Skeletal muscle cell (primary cell): ENCODE measurements around the gene CEP112.
A peak's percentile ranks its signal among the peaks of the same experiment; 100 is the strongest.

Experiments
- DNase-seq: peaks from one replicate; pipeline ENCODE4 v3.0.0-alpha.2; 2010; ENCODE audit warnings: low read depth
- H3K4me3 ChIP-seq: 2 replicates; pipeline ENCODE4 v1.5.1; 2011; ENCODE audit warnings: low read depth, mild to moderate bottlenecking, control low read depth, low read length, moderate library complexity

The CEP112 gene

DNA sequence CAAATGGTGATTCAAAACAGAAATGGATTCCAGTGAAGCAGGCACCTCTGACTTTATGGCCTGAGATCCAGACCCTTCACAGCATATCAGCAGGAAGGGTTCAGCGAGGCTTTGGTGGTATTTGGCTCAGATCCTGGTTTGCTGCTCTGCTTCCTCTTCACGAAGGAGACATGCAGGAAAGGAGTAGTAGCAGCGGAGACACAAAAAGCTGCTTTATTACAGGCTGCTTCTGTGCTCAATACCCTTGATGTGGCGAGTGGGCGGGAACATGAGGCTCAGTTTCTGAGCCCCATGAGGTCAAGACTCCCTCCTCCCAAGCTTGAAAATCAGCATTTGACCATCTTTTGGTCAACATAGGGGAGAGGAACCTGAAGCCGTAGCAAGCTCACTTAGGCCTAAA is 417.1 kb downstream of the CEP112 start:
- no peak overlapping the region for H3K4me3 ChIP-seq
- no peak for DNase-seq

- DNase-seq, result no peak
- no peak overlapping the region for H3K4me3 ChIP-seq
Observed at GRCh38 chr17:65772989-65773388, 418.9 kb downstream of the CEP112 start.

GRCh38 chr17:65771704-65772103 is 420.2 kb downstream of the CEP112 start:
- DNase-seq, result no peak
- no peak overlapping the region for H3K4me3 ChIP-seq

DNA sequence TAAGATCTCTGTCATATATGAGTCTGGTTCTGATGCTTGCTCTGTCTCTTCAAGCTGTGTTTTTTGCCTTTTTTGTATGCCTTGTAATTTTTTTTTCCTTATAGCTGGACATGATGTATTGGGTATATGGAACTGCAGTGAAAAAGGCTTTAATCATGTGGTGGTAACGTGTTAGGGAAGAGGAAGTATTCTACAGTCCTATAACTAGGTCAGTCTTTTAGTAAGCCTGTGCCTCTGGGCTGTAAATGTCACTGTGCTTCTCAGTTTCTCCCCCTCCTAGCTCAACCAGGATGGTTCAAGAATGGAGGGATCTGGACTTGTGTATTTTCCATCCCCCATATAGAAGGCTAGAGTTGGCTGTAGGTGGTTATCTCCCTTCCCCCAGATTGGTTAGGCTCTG is 428.1 kb downstream of the CEP112 start:
- no peak for DNase-seq
- H3K4me3 ChIP-seq, result no peak overlapping the region

DNA sequence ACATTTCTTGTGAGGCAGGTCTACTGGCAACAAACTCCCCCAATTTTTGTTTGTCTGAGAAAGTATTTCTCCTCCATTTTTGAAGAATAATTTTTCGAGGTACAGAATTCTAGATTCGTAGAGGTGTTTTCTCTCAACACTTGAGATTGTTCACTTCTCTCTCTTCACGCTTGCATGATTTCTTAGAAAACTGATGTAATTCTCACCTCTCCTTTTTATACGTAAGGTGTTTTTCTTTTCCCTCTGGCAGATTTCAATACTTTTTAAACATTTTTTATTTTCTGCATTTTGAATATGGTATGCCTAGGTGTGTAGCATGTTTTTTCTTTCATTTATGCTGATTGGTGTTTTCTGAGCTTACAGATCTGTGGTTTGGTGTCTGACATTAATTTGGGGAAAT is 429.0 kb downstream of the CEP112 start:
- DNase-seq, result no peak
- H3K4me3 ChIP-seq, result no peak overlapping the region

- no peak for DNase-seq
- H3K4me3 ChIP-seq, result no peak overlapping the region
Observed at GRCh38 chr17:65759532-65759931, 432.4 kb downstream of the CEP112 start.

DNA sequence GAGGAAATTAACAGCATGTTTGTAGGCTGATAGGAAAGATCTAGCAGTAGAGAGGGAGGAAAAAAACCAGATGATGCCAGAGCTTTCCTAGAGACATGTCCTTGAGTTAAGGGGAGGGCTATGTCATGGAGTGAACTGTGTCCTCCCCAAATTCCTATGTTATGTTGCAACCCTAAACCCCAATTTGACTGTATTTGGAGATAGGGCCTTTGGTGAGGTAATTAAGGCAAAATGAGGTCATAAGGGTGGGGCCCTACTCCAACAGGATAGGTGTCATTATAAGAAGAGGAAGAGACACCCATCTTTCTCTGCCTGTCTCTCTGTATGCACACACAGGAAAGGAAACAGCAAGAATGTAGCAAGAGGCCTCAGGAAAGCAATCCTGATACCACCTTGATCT is 435.2 kb downstream of the CEP112 start:
- no peak for DNase-seq
- no peak overlapping the region for H3K4me3 ChIP-seq

GRCh38 chr17:65755799-65756198 is 436.1 kb downstream of the CEP112 start:
- no peak overlapping the region for H3K4me3 ChIP-seq
- DNase-seq, result no peak

GRCh38 chr17:65754630-65755029 is 437.3 kb downstream of the CEP112 start:
- H3K4me3 ChIP-seq, result no peak overlapping the region
- DNase-seq, result no peak

GRCh38 chr17:65754081-65754480 is 437.9 kb downstream of the CEP112 start:
- no peak for DNase-seq
- H3K4me3 ChIP-seq, result no peak overlapping the region

DNA sequence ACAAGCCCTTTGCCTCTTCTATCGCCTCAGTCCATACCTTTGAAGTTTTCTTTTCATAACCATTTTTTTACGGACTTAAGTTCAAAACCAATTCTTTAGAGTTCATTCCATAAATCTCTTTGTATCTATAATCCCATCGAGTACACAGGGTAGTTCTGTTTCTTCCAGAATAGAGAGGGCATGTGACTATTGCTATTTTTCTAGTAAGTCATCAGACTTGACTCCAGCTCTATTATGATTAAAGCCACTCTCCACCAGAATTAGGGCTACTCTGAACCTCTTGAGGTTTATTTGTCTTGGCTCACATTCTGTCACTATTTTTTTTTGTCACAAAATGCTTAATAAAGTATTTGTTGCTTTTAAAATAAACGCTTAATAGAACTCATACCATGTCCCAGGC is 438.6 kb downstream of the CEP112 start:
- DNase-seq, result no peak

GRCh38 chr17:65751263-65751662 is 440.7 kb downstream of the CEP112 start:
- DNase-seq, result no peak
- H3K4me3 ChIP-seq, result no peak overlapping the region

More for the DNA sequence above, 438.6 kb downstream of the CEP112 start:
- no peak overlapping the region for H3K4me3 ChIP-seq

GRCh38 chr17:65750631-65751115 is 441.3 kb downstream of the CEP112 start:
- DNase-seq, result peak; percentile 91
- no peak overlapping the region for H3K4me3 ChIP-seq

- DNase-seq, result no peak
- no peak overlapping the region for H3K4me3 ChIP-seq
Observed at GRCh38 chr17:65750166-65750565, 441.8 kb downstream of the CEP112 start.

DNA sequence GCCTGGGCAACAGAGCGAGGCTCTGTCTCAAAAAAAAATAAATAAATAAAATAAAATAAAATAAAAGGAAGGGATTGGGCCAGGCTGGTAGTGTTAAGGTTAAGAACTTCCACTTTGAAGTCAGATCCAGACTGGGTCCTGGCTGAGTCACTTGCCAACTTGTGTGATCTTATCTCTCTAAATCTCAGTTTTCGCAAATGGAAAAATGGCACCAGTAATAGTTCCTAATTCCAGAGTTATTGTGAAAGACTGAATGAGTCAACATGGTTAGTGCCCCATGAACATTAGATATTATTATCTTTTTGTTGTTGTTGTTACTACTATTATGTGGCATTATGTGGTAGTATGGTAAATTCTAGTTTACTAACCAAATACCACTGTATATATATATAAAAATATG is 442.5 kb downstream of the CEP112 start:
- H3K4me3 ChIP-seq, result no peak overlapping the region
- DNase-seq, result peak; percentile 10

GRCh38 chr17:65745241-65745640 is 446.7 kb downstream of the CEP112 start:
- no peak for DNase-seq
- H3K4me3 ChIP-seq, result no peak overlapping the region

GRCh38 chr17:65743308-65743655 is 448.7 kb downstream of the CEP112 start:
- H3K4me3 ChIP-seq, result no peak overlapping the region
- DNase-seq, result no peak

DNA sequence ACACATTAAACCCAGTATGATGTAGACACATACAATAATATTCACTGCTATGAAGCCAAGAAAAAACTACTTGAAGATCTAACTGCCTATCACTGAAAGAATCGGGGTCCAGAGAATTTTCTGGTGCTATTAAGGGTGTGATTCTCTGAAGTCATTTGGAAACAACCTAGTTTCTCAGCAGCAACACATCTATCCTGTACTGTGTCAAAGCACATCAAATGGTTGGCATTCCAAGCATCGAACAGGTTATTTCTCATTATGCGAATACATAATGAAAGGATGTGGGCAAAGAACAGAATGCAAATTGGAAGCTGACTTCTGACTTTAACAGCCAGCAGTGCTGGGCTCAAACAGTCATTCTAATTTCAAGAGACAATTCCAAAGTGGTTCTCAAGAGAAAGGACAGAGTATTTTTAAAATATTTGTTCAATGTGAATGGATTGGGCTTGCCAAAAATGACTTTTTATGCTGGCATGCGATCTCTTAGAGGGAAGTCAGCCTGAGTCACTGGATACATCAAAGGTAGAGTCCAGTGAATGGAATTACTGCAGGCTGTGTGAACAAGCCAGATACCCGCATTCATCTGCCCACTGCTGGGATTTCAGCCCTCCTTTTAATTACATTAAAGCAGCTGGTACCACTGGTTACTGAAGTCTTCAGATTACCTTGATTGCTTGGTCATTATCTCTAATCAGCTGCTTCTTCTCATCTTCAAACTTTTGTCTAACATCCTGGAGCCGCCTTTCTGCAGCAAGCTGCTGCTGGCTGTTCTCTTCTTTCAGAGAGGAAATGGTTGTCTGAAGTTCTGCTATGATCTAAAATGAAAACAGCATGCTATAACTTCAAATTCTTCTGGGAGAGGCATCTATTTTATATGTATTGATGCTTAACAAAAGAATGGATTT is 449.3 kb downstream of the CEP112 start:
- DNase-seq, result peak; percentile 75
- H3K4me3 ChIP-seq, result peak overlapping the region; percentile 13

GRCh38 chr17:65741710-65742109 is 450.2 kb downstream of the CEP112 start:
- no peak for DNase-seq
- H3K4me3 ChIP-seq, result no peak overlapping the region

DNA sequence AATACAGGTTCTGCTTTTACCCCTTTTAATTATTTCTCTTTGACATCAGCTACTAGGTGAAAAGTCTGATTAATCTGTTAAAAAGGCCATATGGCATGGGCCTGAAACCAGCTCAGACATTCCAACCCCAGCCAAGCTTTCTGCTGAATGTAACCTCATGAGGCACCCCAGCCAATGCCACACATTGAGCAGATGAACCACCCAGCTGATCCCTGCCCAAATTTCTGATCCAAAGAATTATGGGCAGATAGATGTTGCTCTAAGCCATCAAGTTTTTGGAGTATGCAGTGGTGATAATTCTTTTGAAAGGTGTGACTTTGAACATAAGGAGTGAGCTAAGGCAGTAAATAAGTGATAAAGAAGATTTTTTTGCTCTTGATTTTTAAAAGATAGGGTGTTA is 452.9 kb downstream of the CEP112 start:
- H3K4me3 ChIP-seq, result no peak overlapping the region
- no peak for DNase-seq

GRCh38 chr17:65737451-65737850 is 454.5 kb downstream of the CEP112 start:
- no peak overlapping the region for H3K4me3 ChIP-seq
- no peak for DNase-seq
